Right forelimb (tissue), 1 donor: ENCODE measurements around the gene BICD2.

Experiments used
- DNase-seq: peaks from one replicate; pipeline ENCODE4 v3.0.0-alpha.2; 2018

BICD2 gene

DNA sequence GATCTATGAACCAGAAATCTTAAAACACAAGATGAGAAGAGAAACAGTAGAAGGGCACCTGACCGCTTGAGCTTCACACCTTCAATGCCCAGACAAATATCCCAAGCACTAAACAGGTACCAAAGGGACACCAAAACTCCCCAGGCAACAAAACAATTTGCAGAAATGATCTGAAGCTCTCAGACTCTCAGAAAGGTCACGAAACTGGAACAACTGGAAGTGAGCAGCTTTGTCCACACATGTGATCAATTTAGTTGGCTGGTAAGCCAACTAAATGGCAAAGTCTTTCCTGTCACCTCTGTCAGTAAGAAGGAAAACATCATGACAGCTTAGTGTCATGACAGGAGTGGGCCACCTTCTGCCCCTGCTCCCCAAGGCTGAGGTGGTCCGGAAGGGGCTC is 98.8 kb downstream of the BICD2 start:
- no peak for DNase-seq

DNA sequence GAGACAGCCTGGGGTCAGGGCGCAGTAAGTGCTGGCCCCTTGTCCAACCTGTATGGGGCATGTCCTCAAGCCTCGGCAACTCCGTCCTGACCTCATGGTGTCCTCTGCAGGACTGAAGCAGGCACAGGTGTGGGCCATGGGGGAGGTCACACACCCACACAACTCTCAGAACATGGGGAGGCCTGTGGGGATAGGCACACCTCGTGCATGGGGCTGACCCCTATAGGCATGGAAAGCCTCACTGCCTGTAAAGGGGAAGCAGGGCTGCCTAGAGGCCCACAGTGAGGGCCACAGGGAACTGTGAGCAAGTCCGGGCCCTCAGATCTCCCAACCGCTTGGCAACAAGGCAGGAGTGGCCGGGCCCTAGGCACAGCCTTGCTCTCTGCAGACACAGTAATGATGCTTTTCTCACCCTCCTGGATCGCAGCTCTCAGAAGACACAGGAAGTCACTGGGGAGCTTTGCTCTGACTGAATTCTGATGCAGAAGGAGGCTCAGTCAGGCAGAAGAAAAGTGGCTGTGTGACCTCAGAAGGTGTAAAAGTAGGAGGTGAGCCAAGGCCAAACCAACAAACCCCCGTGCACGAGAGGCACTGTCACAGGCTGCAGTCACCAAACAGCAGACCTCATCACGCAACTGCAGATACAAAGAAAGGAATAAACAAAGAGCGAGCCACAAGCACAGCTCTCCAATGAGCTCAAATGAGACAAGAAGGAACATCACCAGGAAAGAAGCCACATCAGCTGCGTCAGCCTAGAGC is 100.1 kb downstream of the BICD2 start:
- no peak for DNase-seq

DNA sequence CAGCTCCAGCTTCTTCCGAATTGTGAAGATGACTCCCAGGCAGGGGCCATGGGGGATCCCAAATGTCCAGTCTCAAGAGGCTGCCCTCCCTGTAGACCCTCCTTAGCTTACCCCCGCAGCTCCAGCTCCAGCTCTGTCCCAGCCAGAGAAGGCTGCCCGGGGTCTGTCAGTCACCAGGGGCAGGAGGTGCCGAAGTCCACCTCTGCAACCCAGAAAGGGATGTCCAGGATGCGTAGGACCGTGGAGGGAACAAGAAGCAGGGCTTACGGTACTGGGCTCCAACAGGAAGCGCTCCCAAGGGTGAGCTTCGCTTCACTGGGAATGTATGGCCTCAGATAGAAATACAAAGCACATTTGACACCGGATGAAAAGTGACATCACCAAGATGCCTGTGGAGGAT is 100.7 kb downstream of the BICD2 start:
- DNase-seq = no peak

DNA sequence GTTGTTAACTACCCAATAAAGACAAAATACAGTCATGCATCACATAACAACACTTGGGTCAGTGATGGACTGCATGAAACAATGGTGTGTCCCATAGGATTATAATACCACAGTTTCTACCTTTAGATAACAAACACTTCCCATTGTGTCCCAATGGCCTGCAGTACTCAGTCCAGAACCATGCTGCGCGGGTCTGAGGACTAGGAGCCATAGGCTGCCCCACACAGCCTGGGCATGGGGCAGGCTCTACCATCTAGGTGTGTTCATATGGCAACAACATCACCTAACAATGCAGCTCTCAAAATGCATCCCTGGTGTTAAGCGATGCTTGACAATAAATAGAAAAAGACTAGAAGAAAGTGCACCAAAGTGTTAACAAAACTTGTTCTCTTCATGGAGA is 101.5 kb downstream of the BICD2 start:
- DNase-seq = no peak

DNA sequence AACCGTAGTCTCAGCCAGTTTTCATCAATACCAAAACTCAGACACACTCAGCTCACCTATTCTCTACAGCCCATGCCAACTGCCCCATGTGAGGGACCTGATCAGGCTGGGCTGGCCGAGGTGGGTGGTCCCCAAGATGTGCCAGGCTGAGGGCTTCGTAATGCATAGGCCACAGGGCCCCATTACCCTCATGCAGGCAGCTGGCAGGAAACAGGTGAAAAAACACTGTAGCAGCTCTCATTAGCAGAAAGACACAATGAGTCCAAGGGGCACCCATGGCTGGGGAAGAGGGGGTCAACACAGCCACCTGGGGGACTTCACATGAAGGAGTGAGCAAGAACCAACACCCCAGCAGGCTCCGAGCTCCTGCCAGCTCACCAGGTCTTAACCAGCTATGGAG is 102.9 kb downstream of the BICD2 start:
- no peak for DNase-seq
